CD4-positive, alpha-beta T cell treated with Interleukin-6 at 100 ng/mL for 8 hours (primary cell): ENCODE data around the gene SYT14.
"Not testable (repeated sequence)": the region's sequence is repeated elsewhere in the genome, so short reads cannot be mapped to it uniquely, and the experiment has no call there.

Source experiments
- DNase-seq: peaks from one replicate; pipeline ENCODE4 v3.0.0-alpha.2; 2020; ENCODE audit warnings: mixed read lengths, low spot score

The SYT14 gene

DNA sequence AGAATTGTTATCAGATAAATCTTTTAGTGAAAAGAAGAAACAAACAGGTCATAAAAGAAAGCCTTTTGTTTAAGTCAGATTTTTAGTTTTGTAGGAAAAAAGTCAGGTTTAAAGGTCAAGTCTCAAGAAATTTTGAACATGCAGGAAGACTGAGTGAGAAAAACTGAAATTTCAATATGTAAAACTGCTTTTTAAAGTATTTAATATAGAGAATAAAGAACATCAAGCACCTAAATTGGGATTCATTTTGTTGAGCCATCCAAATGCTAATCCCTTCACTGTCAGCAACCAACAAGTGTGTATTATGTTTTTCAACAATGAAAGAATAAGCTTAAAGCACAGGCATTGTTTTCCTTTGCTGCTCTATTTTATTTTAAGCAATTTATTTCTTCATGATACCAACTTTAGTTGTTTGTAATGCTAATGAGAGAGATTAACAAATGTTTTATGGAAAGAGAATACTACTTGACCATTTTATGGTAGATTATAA is 179.7 kb downstream of the SYT14 start:
- DNase-seq, result no peak

DNA sequence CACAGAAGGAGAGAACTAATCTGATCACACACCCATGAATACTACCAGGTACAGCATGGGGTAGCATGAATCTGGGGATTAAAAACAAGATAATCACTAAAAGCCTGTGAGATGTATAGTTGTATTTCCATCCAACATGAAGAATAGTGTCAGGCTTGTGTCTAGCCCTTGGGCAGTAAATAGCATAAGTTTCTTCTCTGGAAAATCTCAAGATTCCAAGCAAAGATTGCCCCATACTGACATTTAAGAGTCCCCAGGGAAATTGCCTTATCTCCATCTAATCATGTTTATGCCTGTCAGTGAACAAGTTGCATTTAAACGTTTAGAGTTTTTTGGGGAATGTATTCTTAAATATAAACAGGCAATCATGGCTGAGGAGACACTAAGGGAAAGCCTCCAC is 185.4 kb downstream of the SYT14 start:
- DNase-seq, result no peak

DNA sequence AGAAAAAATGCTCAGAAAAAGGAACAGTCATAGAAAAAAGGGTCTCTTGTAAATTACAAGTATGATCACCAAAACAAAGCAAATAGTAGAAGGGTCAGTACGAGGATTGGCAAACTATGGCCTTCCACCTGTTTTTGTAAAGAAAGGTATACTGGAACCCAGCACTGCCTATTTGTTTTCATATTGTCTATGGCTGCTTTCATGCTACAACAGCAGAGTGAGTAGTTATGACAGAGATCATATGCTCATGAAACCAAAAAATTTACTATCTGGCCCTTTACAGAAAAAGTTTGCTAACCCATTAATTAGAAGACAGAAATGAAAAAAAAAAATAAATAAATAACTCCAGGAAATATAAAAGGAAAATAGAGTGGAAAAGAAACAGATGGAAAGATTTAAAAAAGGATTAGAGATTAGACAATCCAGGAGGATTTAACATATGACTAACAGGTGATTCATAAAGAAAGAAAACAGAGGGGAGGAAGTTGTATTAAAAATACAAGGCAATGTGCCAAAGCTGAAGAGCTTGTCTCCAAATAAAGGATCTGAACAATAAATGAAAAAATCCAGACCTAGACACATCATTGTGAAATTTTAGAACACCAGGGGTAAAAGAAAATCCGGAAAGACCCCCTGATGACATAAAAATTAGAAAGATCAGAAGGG is 186.0 kb downstream of the SYT14 start:
- DNase-seq, result no peak

DNA sequence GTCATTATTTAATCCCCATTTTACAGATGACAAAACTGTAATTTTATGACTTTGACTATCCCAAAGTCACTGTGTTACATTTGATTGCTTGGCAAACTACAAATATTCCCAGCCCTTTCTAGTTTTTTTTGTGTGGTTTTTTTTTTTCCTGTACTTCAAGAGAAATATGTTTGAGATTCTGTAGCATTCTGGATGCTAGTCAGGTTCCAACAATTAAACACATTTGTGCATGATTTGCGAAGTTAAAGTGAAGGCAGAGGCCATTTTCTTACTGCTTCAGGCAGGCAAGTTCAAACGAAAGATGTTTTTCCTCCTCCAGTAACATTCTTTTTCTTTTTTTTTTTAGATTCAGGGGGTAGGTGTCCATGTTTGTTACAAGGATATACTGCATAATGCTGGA is 186.7 kb downstream of the SYT14 start:
- DNase-seq, result no peak

DNA sequence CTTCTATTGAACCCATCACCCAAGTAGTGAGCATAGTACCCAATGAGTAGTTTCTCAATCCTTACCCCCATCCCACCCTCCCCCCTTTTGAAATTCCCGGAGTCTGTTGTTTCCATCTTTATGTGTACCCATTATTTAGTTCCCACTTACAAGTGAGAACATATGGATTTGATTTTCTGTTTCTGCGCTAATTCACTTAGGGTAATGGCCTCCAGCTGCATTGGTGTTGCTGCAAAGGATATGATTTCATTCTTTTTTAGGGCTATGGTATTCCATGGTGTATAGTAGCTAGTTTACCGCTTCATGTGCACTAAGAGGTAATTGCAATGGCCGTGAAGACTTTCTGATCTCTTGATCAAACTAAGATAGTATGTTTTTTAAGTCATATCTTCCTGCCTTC is 187.1 kb downstream of the SYT14 start:
- no peak for DNase-seq

DNA sequence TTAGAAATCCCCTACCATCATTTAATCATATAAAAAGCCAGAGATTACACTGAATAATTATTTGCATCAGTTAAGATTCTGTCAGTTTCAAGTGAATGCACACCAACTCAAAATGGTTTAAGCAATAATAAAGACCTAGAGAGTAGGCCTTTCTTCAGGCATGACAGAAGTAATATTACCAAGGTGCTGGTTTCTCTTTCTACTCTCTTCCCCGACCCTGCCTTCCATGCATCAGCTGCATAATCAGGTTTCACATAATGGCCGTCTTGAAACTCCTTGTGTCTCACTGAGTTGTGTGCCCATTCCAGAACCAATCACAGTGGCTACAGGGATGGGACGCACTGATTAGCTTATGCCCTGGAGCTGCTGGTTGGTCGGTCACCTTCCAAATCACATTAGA is 191.1 kb downstream of the SYT14 start:
- DNase-seq, result no peak

DNA sequence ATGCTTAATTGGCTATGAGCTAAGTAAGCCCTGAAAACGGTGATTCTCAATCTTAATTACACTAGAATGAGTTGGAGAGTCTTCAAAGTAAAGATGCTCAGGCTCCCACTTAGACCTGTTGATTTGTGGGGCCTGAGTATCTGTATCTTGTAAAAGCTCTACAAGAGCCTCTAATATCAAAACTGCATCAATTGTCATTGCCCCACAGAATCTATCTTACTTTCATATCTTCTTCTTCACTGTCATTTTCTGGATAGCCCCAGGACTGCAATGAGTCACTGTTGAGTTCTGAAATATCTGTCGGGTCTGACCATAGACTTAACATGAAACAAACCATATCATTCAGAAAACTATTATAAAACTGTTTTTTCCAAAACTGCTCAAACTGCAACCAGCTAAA is 191.7 kb downstream of the SYT14 start:
- DNase-seq, result no peak

DNA sequence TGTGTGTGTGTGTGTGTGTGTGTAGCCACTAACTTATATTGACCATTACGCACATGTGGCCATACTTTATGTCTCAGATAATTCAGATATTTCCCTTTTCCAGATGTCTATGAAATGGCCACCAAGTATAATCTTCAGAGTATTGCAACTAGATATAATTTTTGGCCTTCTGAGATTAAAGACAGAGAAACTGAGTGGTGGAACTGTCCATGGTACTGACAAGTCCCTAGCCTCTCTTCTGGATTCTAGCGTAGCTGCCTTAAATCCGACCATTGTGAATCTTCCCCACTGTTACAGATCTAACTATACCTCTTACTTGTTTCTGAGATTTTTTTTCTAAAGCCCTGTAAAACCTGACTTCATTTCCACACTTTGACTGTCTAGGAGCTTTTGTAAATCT is 194.6 kb downstream of the SYT14 start:
- DNase-seq, result no peak

DNA sequence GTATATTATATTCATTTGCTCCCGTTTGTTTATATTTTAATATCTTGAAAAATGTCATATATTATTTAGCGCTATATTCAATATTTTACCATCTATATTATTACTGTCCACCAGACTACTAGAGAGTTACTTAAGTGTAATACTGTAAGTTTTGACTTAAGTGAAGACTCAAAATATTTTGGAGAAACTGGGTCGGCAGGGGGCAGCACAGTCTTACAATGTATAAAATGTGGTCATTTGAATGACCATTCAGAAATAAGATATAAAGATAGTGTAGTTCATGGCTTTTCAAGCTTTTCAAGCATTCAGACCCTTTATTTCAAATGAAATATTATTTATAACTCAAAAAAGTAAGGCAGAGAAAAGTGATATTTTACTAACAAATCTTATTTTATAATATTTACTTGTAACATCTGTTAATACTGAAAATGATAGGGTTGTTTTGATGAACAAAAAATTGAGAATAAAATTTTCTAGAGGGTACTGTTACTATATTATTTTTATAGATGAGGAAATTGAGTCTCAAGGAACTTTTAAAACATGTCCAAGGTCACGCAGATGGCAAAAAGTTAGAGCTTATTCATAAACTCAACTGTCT is 205.5 kb downstream of the SYT14 start:
- DNase-seq, result no peak

DNA sequence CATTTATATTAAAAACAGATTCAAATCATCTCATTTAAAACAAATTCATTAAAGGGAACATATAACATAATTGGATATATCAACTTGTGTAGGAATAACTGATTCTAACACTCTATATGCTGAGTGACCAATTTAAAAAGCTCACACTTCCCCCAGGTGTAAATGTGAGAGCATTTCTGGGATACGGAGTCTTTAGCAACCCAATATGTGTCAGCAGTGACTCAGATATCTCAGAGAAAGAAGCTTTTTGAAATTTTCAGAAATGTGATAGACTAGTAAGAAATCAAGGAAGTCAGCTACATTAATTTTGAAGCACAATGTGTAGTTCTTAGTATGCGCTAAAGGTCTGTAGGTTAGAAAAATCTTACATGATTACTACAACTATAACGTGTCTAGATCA is 206.7 kb downstream of the SYT14 start:
- no peak for DNase-seq

DNA sequence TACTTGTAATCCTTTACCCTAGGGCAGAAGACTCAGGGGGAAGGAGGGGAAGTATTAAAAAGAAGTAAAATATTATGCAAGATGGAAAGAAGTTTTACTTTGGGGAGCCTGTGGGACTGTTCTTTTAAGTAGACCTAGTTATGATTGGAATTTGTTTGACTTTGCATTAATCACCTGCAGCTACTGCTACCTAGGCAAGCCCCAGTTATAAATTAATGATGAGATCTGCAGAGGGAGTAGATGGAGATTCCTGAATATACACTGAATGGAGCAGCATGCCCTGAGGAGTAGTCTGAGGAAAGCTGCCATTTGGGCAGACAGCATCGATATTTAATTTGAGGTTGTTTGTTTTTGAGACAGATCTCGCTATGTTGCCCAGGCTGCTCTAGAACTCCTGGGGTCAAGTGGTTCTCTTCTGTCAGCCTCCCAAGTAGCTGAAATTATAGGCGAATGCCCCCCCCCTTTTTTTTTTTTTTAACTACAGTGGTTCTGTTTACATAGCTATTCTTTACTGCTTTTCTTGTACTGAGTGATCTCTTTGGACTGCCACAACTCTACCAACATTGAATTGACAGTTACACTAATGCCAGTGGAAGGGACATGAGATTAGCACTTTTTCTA is 213.1 kb downstream of the SYT14 start:
- no peak for DNase-seq

DNA sequence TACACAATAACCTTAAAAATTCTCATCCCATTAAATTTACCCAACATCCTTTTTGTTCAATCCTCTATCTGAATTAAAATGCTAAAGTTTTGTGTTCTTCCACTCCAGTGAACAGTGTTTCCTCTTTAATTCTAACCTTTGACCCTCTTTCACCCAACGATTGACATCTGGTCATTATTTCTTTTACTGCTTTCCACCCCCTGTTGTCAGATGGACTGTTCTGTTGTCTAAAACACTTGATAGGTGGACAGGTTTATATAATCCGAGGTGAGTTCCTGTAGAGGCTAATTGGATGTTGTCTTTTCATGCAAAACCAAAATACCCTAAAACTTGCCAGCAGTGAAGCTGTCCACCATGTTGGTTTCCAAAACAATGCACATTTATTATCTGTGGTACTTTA is 221.2 kb downstream of the SYT14 start:
- DNase-seq, result no peak

DNA sequence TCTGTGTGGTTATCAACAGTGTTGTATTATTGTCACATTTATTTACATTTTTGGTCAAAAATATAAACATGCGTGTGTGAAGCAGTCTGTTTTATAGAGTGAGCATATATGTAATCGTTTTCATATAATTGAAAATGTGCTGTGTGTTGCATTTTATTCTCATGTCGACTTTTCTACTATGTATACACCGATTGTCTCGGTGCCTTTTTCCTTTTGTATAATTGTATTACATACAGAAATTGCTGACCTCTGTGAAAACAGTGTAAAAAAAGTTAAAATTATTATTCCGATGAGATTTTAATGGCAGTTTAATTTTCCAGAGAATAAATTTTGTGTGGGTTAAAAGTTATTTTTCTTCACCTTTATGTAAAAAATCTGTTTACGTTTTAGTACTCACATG is 232.2 kb downstream of the SYT14 start:
- no peak for DNase-seq

DNA sequence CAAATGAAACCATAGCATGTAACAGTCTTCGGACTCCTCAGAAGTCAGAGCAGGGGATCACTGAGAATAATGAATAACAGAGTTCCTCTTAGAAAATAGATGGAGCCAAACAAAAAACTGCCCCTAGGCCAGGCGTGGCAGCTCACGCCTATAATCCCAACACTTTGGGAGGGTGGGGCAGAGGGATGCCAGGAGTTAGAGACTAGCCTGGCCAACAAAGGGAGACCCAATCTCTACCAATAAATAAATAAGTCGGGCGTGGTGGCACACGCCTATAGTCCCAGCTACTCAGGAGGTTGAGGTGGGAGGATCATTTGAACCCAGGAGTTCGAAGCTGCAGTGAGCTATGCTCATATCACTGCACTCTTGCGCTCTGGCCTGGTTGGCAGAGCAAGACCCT is 236.1 kb downstream of the SYT14 start:
- no peak for DNase-seq

DNA sequence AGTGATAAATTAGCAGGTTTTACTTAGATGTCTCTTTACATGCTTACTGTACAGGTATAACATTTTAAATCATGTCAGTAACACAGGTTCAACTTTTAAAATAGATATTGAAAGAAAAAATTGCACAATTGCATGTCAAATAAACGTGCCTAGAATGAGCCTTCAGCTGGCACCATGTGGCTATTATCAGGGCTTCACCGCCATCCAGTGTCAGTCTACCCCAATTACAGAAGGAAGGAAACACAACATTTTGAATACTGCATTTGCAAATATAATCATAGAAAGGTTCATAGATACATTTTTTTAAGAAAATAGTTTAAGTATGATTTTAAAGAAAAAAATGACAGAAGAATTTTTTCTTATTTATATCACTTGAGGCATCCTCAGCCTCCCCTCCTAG is 247.0 kb downstream of the SYT14 start:
- no peak for DNase-seq

DNA sequence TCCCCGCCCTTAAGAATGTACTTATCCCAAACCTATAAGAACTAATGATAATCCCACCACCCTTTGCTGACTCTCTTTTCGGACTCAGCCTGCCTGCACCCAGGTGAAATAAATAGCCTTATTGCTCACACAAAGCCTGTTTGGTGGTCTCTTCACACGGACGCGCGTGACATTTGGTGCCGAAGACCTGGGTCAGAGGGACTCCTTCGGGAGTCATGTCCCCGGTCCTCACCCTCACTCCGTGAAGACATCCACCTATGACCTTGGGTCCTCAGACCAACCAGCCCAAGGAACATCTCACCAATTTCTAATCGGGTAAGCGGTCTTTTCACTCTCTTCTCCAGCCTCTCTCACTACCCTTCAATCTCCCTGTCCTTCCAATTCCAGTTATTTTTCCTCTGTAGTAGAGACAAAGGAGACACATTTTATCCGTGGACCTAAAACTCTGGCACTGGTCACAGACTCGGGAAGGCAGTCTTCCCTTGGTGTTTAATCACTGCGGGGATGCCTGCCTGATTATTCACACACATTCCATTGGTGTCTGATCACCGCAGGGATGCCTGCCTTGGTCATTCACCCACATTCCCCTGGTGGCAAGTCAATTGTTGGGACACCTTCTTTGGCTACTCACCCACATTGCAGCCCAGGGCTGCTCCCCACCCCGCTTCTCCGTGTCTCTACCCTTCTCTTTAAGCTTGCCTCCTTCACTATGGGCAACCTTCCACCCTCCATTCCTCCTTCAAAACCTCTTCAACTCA is 250.0 kb downstream of the SYT14 start:
- not testable (repeated sequence) for DNase-seq

DNA sequence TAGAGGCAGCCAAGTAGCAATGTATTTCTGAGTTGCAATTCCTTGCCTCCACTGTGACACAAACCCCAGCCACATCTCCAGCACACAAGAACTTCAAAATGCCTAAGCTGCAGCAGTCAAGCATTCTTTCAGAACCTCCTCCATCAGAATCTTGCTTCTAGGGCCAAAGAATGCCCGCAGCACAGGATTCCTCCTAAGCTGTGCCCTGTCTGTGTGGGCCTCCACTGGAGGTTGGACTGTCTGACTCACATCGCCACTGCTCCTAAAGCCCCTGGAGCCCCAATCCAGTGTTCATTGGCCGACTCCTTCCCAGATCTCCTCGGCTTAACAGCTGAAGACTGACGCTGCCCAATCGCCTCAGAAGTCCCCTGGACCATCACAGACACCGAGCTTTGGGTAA is 251.4 kb downstream of the SYT14 start:
- no peak for DNase-seq

DNA sequence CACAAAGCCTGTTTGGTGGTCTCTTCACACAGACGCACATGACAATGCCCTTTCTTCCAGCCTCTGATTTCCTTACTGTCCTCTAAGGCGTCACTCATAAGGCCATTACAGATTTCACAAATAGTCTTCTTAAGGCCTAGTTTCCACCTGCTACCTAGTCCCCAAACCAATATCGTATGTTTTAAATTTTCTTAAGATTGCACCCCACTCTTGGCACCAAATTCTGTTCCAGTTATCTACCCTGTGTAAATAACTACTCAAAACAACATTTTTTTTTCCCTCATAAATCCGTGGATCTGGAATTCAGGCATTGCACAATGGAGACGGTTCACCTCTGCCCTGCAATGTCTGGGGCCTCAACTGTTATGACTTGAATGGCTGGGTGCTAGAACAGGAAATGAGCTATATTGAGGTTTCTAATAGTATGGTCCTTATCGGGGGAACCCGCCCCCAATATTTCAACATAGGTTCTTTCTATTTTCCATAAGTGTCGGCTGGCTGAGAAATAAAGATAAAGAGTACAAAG is 257.7 kb downstream of the SYT14 start:
- DNase-seq, result no peak

DNA sequence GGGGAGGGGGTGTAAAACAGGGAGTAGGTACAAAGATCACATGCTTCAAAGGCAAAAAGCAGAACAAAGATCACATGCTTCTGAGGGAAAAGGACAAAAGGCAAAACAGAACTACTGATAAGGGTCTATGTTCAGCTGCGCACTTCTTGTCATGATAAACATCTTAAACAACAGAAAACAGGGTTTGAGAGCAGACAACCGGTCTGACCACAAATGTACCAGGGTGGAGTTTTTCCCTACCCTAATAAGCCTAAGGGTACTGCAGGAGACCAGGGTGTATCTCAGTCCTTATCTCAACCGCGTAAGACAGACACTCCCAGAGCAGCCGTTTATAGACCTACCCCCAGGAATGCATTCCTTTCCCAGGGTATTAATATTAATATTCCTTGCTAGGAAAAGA is 258.2 kb downstream of the SYT14 start:
- DNase-seq, result not testable (repeated sequence)

DNA sequence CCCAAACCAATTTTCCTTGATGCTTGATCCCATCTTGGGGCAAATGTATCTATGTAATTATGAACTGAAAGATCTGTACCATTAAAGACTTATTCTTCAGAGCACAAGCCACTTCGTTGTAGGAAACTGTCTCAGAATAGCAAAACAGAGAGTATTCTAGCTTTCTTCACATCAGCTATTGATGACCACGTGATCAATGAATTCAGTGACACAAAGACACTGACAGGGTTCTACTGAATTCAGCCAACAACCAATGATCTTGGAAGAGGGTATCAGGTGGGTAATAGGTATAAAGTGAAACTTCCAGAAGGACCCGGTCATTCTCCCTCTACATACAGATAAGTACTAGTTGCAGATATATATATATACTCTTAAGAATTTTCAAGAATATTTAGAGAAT is 260.8 kb downstream of the SYT14 start:
- DNase-seq, result no peak

DNA sequence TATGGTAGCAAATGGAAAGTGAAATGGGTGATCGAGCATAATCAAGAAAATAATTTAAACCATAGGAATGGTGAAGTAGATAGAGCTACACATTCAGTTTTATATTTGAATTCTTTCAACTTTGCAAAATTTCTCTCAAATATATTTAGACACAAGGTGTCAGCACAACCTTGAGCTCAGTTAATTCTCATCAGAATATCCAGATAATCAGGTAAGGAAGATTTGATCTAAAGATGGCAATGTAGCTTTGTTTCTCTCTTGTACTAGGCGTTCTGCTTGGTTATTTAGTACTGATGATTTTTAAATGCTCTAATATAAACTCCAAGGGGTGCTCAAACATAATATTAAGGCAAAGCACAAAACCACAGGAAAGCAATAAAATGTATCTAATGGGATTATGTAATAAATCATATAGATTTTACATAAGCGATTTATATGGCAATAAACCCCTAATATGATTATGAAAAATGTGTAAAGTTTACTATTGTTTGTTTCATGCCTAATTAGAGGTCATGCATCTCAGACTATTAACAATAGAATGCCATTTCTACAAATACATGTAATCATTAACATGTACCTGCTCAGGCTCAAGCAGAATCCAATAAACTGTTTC is 262.2 kb downstream of the SYT14 start:
- no peak for DNase-seq

DNA sequence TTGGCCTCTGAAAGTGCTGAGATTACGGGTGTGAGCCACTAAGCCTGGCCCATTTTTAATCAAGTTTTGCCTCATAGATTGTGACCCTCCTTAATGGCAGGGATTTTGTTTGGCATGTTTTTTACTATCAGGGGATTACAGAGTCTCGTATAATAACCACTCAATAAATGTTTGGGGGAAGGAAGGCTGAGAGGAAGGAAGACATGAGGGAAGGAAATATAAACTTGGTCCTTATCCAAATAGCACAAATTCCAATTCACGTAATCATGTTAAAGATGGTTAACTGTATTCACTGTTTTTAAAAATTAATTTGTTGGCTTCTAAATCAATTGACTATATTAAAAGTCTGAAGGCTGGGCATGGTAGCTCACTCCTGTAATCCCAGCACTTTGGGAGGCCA is 263.7 kb downstream of the SYT14 start:
- no peak for DNase-seq
